ENCODE measurements around the gene PRDM16. TPM values are rescaled to one million over a fixed set of nuclear protein-coding genes. Genes with fewer than 3 reads are reported as not detected.

Gene PRDM16
- total RNA-seq, 1 experiment from 2014 or later, result 0.17 TPM

- Histone ChIP-seq H4K20me1 (ENCODE audit: control insufficient read depth, insufficient read depth, insufficient read length) (no peaks in the 10 kb centered on the region), H3K4me1 (ENCODE audit: insufficient read depth, low read length) (no peaks in the 10 kb centered on the region), H4K91ac (ENCODE audit: insufficient read length, low read depth, low read length) (no peak overlapping the region), H3K4ac (ENCODE audit: low read depth, low read length) (no peak overlapping the region; the same call in 1 of the 2 replicates), H4K8ac (replicated peaks; ENCODE audit: insufficient read length, low read depth, low read length) (no peak overlapping the region), H3K23me2 (ENCODE audit: insufficient read length, low read depth, low read length, poor library complexity, severe bottlenecking) (no peaks in the 10 kb centered on the region), H2BK120ac (ENCODE audit: low read depth, low read length, poor library complexity, severe bottlenecking) (no peak overlapping the region), H3K79me2 (ENCODE audit: insufficient read depth, low read length) (no peaks in the 10 kb centered on the region), H2AFZ (ENCODE audit: low read length) (no peak overlapping the region), H2BK12ac (ENCODE audit: insufficient read length, low read depth, low read length) (no peak overlapping the region), H2BK15ac (ENCODE audit: low read depth, low read length) (no peak overlapping the region), H3K9ac (ENCODE audit: extremely low read depth, insufficient read length, low read length) (no peak overlapping the region), H2BK20ac (ENCODE audit: low read depth, low read length, poor library complexity, severe bottlenecking) (no peak overlapping the region), H3K27ac (ENCODE audit: insufficient read length, low read depth, low read length) (no peak overlapping the region), H2BK5ac (ENCODE audit: insufficient read length, low read length) (no peak overlapping the region), H3K9me3 (ENCODE audit: control insufficient read depth, low read depth, low read length) (no peaks in the 10 kb centered on the region), H3T11ph (ENCODE audit: low read length) (no peak overlapping the region), H3K27me3 (ENCODE audit: insufficient read depth, low read length) (no peaks in the 10 kb centered on the region), H3K18ac (ENCODE audit: insufficient read length, low read depth, low read length) (no peak overlapping the region), H4K5ac (ENCODE audit: insufficient read length, low read depth, low read length) (no peak overlapping the region), H3K14ac (ENCODE audit: insufficient read depth, low read length) (no peak overlapping the region), H3K79me1 (ENCODE audit: insufficient read depth, low read depth, low read length, poor library complexity, severe bottlenecking) (no peaks in the 10 kb centered on the region), H3K4me2 (ENCODE audit: insufficient read depth, insufficient read length, low read length) (no peak overlapping the region), H3K23ac (ENCODE audit: insufficient read length, low read depth, low read length) (no peak overlapping the region), H3K56ac (ENCODE audit: insufficient read length, low read depth, low read length) (no peak overlapping the region), H2AK5ac (ENCODE audit: insufficient read length, low read length) (no peak overlapping the region)
- no CpG with 5 or more reads among the region's 17 CpGs for WGBS (ENCODE audit: extremely low coverage, insufficient read length, low lambda C conversion rate)
- Mint-ChIP-seq H3K4me3 (no peak overlapping the region), H3K4me1 (peaks cover 4 to 5% of the 10 kb centered on the region in 2 experiments; a peak in 3 of 4 replicates), H3K36me3 (ENCODE audit: insufficient read depth in 1 of 3, low read depth in 3 of 3) (no peaks in the 10 kb centered on the region), H3K27ac (no peak overlapping the region), H3K27me3 (ENCODE audit: low read depth) (peaks cover 5% of the 10 kb centered on the region), H3K9me3 (no peaks in the 10 kb centered on the region)
- DNase-seq, result no peak
- no peak for TF ChIP-seq CTCF (conservative IDR thresholded peaks at IDR 0.05)
These were observed 172.2 kb downstream of the PRDM16 start for GRCh38 chr1:3241236-3241550.

Measured in H9 (cell line).